Central memory CD4-positive, alpha-beta T cell (primary cell): ENCODE measurements around the gene TET3.
A peak's percentile ranks its signal among the peaks of the same experiment; 100 is the strongest.

Experiments
- DNase-seq: peaks from one replicate; pipeline ENCODE4 v3.0.0; 2022

TET3 gene

GRCh38 chr2:73965053-73965452 is 19.7 kb upstream of the TET3 start:
- DNase-seq: no peak

- no peak for DNase-seq
These were observed 16.3 kb upstream of the TET3 start for GRCh38 chr2:73968357-73968937.

GRCh38 chr2:73969356-73969755 is 15.4 kb upstream of the TET3 start:
- DNase-seq: no peak

- DNase-seq: no peak
These were observed 14.4 kb upstream of the TET3 start for GRCh38 chr2:73970141-73970803.

- DNase-seq: peak; percentile 68
These were observed 13.7 kb upstream of the TET3 start for GRCh38 chr2:73970850-73971471.

GRCh38 chr2:73971722-73972121 is 13.0 kb upstream of the TET3 start:
- no peak for DNase-seq

- DNase-seq: no peak
These were observed 11.9 kb upstream of the TET3 start for GRCh38 chr2:73972846-73973245.

- no peak for DNase-seq
These were observed 9.0 kb upstream of the TET3 start for GRCh38 chr2:73975731-73976130.

GRCh38 chr2:73976803-73977202 is 7.9 kb upstream of the TET3 start:
- no peak for DNase-seq

- no peak for DNase-seq
These were observed 7.2 kb upstream of the TET3 start for GRCh38 chr2:73977466-73977865.

- DNase-seq: peak; percentile 83
These were observed 5.7 kb upstream of the TET3 start for GRCh38 chr2:73979021-73979420.

GRCh38 chr2:73979686-73980085 is 5.0 kb upstream of the TET3 start:
- DNase-seq: no peak

GRCh38 chr2:73980566-73980965 is 4.1 kb upstream of the TET3 start:
- DNase-seq: no peak

GRCh38 chr2:73981081-73982001 is 3.4 kb upstream of the TET3 start:
- DNase-seq: no peak

GRCh38 chr2:73982140-73982617 is 2.5 kb upstream of the TET3 start:
- no peak for DNase-seq

GRCh38 chr2:73983322-73984202 is 1.1 kb upstream of the TET3 start:
- DNase-seq: no peak

GRCh38 chr2:73984922-73985307 is 205 bp downstream of the TET3 start:
- peak; percentile 75 for DNase-seq

GRCh38 chr2:73985308-73986084 is 786 bp downstream of the TET3 start:
- peak; percentile 48 for DNase-seq

- DNase-seq: peak; percentile 32
These were observed 1.5 kb downstream of the TET3 start for GRCh38 chr2:73986085-73986681.

GRCh38 chr2:73987109-73987947 is 2.6 kb downstream of the TET3 start:
- no peak for DNase-seq
